ENCODE measurements around the gene KMT2A.

DNA sequence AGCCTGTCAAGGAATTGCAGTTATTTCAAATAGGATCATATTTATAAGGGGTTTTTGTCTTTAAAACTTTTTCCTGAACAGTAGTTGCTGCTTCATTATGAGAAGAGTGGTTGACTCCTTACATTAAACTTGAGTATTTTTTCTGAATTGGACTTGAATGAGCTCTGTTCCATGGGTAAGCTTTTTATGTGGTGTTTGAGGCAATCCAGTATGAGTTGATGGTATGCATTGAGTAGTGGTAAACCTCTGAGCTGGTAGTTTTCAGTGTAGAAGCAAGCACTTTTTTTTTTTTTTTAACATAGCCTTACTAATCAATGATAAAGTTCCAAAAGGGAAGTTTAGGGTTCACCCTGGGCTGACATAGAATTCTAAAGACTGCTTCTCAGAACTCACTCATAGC lies 3.4 kb downstream of the KMT2A start:
- TF ChIP-seq EZH2 (IDR thresholded peaks at IDR 0.05; ENCODE audit: borderline replicate concordance, low read depth, low read length, poor library complexity, severe bottlenecking): no peak
- TF ChIP-seq, protein P1, sequence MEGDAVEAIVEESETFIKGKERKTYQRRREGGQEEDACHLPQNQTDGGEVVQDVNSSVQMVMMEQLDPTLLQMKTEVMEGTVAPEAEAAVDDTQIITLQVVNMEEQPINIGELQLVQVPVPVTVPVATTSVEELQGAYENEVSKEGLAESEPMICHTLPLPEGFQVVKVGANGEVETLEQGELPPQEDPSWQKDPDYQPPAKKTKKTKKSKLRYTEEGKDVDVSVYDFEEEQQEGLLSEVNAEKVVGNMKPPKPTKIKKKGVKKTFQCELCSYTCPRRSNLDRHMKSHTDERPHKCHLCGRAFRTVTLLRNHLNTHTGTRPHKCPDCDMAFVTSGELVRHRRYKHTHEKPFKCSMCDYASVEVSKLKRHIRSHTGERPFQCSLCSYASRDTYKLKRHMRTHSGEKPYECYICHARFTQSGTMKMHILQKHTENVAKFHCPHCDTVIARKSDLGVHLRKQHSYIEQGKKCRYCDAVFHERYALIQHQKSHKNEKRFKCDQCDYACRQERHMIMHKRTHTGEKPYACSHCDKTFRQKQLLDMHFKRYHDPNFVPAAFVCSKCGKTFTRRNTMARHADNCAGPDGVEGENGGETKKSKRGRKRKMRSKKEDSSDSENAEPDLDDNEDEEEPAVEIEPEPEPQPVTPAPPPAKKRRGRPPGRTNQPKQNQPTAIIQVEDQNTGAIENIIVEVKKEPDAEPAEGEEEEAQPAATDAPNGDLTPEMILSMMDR (conservative IDR thresholded peaks at IDR 0.05; ENCODE audit: low read depth, low read length): no peak

Data from A673 (cell line).